ENCODE results near the gene SNRK. TPM values are rescaled to one million over a fixed set of nuclear protein-coding genes. Genes with fewer than 3 reads are reported as not detected.

The SNRK gene
- total and polyA plus RNA-seq, 10 donors, result 12.0 to 121 (median 99.2) TPM

- no peak for DNase-seq
- peaks cover 48 to 88% (median 76%) of the 10 kb centered on the region in 6 donors for H3K4me1 ChIP-seq
- intact Hi-C loops (cut with DNase I; ENCODE audit: low total_unique reads), result no loop called here
- H3K27ac ChIP-seq, result peak overlapping the region in 2 of 8 donors; percentile 53 to 56
- H3K27me3 ChIP-seq (replicated peaks in 1 of 7), result no peaks in the 10 kb centered on the region
- H3K9me3 ChIP-seq, result peaks cover 0 to 9% (median 3%) of the 10 kb centered on the region in 8 donors
- H3K36me3 ChIP-seq, result peaks cover 0 to 12% (median 0%) of the 10 kb centered on the region in 6 donors
- 90 to 100% (median 98%) methylated on average over 1 of the region's 1 CpG for WGBS, 5 donors
- no peak overlapping the region for H3K4me3 ChIP-seq
- TF ChIP-seq POLR2AphosphoS5 (IDR thresholded peaks at IDR 0.05) (no peak), POLR2A (IDR thresholded peaks at IDR 0.05) (no peak)
- TF ChIP-seq, protein P1, sequence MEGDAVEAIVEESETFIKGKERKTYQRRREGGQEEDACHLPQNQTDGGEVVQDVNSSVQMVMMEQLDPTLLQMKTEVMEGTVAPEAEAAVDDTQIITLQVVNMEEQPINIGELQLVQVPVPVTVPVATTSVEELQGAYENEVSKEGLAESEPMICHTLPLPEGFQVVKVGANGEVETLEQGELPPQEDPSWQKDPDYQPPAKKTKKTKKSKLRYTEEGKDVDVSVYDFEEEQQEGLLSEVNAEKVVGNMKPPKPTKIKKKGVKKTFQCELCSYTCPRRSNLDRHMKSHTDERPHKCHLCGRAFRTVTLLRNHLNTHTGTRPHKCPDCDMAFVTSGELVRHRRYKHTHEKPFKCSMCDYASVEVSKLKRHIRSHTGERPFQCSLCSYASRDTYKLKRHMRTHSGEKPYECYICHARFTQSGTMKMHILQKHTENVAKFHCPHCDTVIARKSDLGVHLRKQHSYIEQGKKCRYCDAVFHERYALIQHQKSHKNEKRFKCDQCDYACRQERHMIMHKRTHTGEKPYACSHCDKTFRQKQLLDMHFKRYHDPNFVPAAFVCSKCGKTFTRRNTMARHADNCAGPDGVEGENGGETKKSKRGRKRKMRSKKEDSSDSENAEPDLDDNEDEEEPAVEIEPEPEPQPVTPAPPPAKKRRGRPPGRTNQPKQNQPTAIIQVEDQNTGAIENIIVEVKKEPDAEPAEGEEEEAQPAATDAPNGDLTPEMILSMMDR (IDR thresholded peaks at IDR 0.05 in 8 of 11, conservative IDR thresholded peaks at IDR 0.05 in 3 of 11), result no peak
Measured at GRCh38 chr3:43323541-43323940, 37.2 kb downstream of the SNRK start.

DNA sequence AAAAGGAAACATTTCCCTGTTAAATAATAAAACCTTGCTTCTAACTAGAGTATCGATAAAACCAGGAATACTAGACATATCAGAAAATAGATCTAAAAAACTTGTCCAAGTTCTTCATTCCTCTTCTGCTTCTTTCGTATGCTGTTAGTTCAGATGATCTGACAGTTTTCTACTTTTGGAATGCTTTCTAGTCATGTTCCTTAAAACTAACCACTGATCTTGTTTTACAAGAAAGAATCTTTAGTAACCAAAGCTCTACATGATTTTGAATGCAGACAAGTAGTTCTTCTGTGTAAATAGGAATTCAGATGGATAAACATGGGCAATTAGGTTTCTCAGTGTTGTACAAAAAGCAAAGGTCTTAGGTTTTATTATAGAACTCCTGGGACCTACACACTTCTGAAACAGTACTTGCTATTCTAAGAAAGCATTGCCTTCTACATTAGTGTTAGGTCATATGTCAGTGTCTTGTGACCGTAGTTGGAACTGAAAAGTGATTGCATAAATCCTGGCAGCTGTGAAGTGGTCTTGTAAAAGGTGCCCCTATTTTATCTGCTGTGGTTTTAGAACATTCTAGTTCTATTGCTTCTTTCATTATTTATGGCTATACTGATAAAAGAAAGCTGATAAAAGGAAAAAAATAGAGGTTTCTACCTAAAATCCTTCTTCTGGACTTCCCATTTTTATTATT is 40.7 kb downstream of the SNRK start:
- intact Hi-C loops (cut with DNase I; ENCODE audit: low total_unique reads), result no loop called here
- no peak overlapping the region for H3K4me3 ChIP-seq
- peaks cover 0 to 9% (median 1%) of the 10 kb centered on the region in 6 donors for H3K36me3 ChIP-seq
- peaks cover 0 to 9% (median 3%) of the 10 kb centered on the region in 8 donors for H3K9me3 ChIP-seq
- DNase-seq, result no peak
- 25 to 39% (median 32%) methylated on average over 3 of the region's 3 CpGs for WGBS, 5 donors
- TF ChIP-seq, protein P1 (IDR thresholded peaks at IDR 0.05 in 8 of 11, conservative IDR thresholded peaks at IDR 0.05 in 3 of 11), result no peak
- TF ChIP-seq POLR2A (IDR thresholded peaks at IDR 0.05) (no peak), POLR2AphosphoS5 (IDR thresholded peaks at IDR 0.05) (no peak)
- H3K4me1 ChIP-seq, result peaks cover 50 to 88% (median 68%) of the 10 kb centered on the region in 6 donors
- no peaks in the 10 kb centered on the region for H3K27me3 ChIP-seq (replicated peaks in 1 of 7)
- peak overlapping the region in 7 of 8 donors; percentile 31 to 61 (median 53) for H3K27ac ChIP-seq

DNA sequence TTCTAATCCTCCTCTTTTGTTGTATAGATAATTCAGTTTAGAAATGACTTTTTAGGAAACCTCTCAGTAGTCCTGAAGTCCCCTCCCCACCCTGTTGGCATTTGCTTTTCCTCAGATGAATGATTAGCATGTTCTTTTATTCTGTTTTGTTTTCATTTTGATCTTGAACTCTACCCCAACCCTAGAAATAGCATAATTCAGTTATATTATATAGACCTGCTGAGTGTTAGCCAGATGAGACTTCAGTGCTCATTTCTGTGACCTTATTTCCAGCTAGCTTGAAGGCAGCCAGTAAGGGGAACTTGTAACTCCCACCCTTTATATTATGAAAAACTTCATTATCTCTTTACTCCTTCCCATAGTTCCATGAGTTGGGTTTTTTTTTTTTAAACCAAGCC is 41.2 kb downstream of the SNRK start:
- intact Hi-C loops (cut with DNase I; ENCODE audit: low total_unique reads), result no loop called here
- no peak for DNase-seq
- H3K4me3 ChIP-seq, result no peak overlapping the region
- peaks cover 0 to 9% (median 3%) of the 10 kb centered on the region in 8 donors for H3K9me3 ChIP-seq
- H3K36me3 ChIP-seq, result peaks cover 0 to 14% (median 5%) of the 10 kb centered on the region in 6 donors
- peak overlapping the region in 7 of 8 donors; percentile 20 to 61 (median 53) for H3K27ac ChIP-seq
- TF ChIP-seq POLR2AphosphoS5 (IDR thresholded peaks at IDR 0.05), result no peak
- TF ChIP-seq, protein P1 (IDR thresholded peaks at IDR 0.05 in 8 of 11, conservative IDR thresholded peaks at IDR 0.05 in 3 of 11), result no peak
- no peak for TF ChIP-seq POLR2A (IDR thresholded peaks at IDR 0.05)
- peaks cover 50 to 91% (median 68%) of the 10 kb centered on the region in 6 donors for H3K4me1 ChIP-seq
- H3K27me3 ChIP-seq (replicated peaks in 1 of 7), result no peaks in the 10 kb centered on the region

DNA sequence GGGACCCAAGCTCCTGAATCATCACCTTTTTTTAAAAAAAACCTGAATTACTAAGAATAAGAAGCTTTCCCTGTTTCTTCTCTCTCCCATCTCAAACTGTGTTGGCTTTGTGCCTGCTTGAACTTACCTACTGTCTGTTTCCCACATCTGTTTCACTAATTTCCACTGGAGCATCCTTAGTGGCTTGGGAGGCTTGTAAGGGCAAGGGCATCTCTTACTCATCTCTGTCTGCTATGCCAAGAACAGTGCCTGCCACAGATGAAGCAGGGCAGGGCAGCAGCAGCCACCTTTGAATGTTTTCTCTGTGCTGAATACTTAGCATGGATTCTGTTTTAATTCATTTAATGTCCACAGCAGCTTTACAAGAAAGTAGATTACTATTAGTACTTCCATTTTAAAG is 42.3 kb downstream of the SNRK start:
- no peak for DNase-seq
- Histone ChIP-seq H3K4me3 (no peak overlapping the region), H3K27me3 (replicated peaks in 1 of 7) (no peaks in the 10 kb centered on the region), H3K36me3 (peaks cover 0 to 22% (median 15%) of the 10 kb centered on the region in 6 donors), H3K27ac (peak overlapping the region in 2 of 8 donors; percentile 4 to 6), H3K4me1 (peaks cover 50 to 93% (median 68%) of the 10 kb centered on the region in 6 donors), H3K9me3 (peaks cover 0 to 2% (median under 1%) of the 10 kb centered on the region in 8 donors)
- intact Hi-C loops (cut with DNase I; ENCODE audit: low total_unique reads), result no loop called here
- TF ChIP-seq POLR2AphosphoS5 (IDR thresholded peaks at IDR 0.05) (no peak), POLR2A (IDR thresholded peaks at IDR 0.05) (no peak)
- TF ChIP-seq, protein P1 (IDR thresholded peaks at IDR 0.05 in 8 of 11, conservative IDR thresholded peaks at IDR 0.05 in 3 of 11), result no peak
